ENCODE measurements around the gene GPR108.
A peak's percentile ranks its signal among the peaks of the same experiment; 100 is the strongest.

The GPR108 gene

GRCh38 chr19:6700586-6701316 lies 36.6 kb downstream of the GPR108 start:
- no peak for DNase-seq

DNA sequence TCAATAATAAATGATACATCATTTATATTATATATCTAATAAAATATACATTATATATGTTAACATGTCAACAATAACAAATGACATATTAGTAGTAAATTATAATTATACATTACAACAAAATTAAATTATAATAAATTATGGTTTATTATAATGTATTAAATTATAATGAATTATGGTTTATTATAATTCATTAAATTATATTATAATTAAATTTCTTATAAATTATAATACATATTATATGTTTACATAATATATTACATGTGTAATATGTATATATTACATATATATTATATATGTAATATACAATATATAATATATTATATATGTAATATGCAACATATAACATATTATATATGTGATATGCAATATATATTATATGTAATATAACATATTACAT lies 37.4 kb downstream of the GPR108 start:
- no peak for DNase-seq

DNA sequence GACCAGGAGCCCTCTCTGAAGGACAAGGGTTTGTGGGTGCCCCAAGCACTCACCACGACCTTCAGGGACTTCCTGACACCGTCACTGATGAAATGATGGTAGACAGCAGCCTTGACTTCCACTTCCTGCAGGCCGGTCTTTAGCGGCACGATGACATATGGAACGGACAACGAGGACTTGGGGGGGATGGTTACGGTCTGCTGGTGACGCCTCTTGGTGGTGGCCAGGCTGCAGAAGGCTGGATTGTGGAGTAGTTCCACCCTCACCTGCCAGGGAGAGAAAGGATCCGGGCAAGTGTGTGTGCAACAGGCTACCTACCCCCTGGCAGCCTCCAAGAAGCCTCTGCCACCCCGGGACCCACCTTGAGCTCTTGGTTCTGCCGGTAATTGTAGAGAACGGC lies 40.1 kb downstream of the GPR108 start:
- DNase-seq = no peak

DNA sequence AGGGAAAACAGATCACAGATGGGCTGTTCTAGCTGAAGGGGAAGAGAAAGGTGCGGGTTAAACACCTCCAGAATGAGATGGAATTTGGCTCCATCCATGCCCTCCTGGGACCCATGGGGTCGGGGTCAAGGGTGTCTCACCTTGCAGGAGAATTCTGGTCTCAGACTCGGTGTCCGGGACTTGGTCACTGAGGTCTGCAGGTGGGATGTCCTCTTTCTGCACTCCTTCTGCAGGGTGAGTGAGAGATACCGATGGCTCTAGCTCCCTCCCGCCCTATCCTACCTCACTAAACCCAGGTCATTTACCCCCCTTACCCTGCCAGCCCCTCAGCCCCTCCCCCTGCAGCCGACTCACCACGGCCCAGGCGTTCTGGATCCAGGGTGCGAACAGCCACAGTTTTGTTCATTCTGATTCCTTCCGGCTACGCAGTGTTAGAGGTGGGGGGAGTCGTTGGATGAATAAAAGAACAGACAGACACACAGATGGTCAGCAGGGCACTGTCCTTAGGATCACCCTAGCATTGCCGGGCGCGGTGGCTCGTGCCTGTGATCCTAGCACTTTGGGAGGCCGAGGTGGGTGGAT lies 41.0 kb downstream of the GPR108 start:
- no peak for DNase-seq

- DNase-seq = no peak
These were observed 43.1 kb downstream of the GPR108 start for GRCh38 chr19:6694147-6694815.

- DNase-seq = no peak
These were observed 43.7 kb downstream of the GPR108 start for GRCh38 chr19:6693681-6694080.

DNA sequence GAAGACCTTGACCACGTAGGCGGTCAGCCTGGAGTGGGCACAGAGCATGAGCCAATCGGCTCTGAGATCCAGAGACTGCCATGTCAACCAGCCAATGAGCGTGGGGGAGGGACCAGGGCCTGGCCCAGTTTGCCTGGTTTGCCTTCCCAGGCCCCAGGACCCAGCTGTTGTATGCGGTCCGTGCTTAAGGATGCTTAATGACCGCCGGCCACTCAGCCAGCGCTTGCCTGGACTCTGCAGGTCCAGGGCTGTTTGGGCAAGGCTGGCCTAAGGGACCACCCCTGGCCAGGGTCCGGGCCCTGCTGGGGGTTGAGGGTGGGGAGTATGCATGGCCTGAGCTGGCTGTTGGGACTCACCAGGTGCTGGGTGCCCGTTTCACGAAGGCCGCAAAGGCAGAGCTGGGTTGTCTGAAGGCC lies 44.3 kb downstream of the GPR108 start:
- no peak for DNase-seq

- no peak for DNase-seq
These were observed 45.4 kb downstream of the GPR108 start for GRCh38 chr19:6692027-6692426.

GRCh38 chr19:6691342-6691741 lies 46.0 kb downstream of the GPR108 start:
- no peak for DNase-seq

DNA sequence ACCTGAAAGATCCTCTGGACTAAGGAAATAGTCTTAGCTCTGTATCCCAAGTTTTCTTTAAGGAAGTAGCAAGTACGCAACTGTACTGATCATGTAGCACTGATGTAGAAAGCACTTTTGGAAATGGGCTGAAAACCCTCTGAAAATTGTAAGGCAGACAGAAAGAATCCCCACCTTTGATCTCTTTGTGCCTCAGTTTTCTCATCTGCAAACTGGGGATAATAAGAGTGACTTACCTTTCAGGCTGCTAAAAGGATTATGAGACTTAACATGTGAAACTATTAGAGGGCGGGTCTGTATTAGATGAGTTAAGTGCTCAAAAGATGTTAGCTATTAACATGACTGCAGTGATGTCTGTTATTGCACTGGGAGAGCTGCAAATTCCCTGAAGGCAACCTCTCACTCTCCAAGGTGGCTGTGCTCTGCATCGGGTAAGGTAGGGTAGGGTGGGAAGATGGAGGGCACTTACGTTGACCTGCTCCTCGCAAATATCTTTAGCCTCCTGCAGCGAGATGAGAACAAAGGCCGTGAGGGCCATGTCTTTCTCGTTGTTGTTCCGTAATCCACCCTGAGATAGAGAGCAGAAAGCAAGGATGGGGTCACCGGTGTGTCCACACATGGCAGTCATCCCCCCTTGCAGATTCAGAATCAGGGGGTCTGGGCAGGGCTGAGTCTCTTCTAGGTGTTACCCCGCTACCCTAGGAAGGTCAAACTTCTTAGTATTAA lies 47.1 kb downstream of the GPR108 start:
- DNase-seq = no peak

GRCh38 chr19:6687114-6687513 lies 50.3 kb downstream of the GPR108 start:
- no peak for DNase-seq

GRCh38 chr19:6686628-6686975 lies 50.8 kb downstream of the GPR108 start:
- no peak for DNase-seq

GRCh38 chr19:6685962-6686627 lies 51.3 kb downstream of the GPR108 start:
- peak; percentile 43 for DNase-seq

DNA sequence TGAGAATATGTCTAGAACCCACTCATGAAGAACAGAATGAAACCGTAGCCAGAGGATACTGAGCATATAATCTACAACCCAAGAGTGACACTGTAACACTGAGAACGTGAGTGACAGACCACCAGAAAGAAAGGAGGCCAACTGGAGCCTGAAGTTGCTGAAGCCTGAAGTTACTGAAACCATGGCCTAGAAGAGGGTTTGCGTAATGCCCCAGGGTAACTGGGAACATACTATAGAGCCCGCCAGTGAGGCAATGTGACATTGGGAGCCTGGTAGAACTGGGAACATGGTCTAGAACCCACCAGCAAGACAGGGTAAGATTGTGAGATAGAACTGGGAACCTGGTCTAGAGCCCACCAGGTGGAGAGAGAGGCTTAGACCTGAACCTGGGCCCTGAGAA lies 51.9 kb downstream of the GPR108 start:
- DNase-seq = no peak

GRCh38 chr19:6683971-6684370 lies 53.4 kb downstream of the GPR108 start:
- DNase-seq = no peak

DNA sequence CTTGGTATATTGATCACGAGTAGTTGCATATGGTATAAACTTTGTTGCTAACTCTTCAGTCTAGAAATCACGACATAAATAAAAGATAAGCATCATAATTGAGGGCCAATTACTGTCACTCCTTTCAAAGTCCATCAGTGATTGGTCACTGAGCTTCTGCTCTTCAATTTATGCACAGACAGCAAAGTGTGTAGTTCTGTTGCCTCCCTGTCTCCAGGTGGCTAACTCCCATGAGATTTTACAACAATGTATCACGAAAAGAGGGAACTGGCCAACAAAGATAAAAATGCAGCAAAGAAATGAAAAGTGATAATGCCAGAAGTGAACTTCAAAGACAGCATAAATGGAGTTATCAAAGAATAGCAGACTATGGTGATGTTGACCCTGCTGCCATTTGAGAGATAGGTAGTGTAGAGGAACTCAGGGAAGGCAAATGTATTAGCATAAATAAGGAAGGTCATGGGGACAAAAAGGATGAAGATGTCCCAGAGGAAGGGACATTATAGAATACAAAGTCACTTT lies 54.7 kb downstream of the GPR108 start:
- no peak for DNase-seq

- DNase-seq = peak; percentile 70
These were observed 57.2 kb downstream of the GPR108 start for GRCh38 chr19:6680141-6680540.

All from suppressor macrophage treated with lipopolysaccharide for 4 hours (primary cell).